HepG2 (cell line): Measurements from ENCODE around the gene BTRC. TPM values are rescaled to one million over a fixed set of nuclear protein-coding genes. Genes with fewer than 3 reads are reported as not detected.

Experiments
- AHR ChIP-seq: IDR thresholded peaks from 2 replicates; pipeline ENCODE4 v1.6.1; 2018; ENCODE audit warnings: missing genetic modification reagents, missing compliant biosample characterization
- ATM ChIP-seq: fragments of 450-650 bp; IDR thresholded peaks from 2 replicates; pipeline ENCODE4 v1.7.1; 2017; ENCODE audit warnings: mild to moderate bottlenecking, borderline replicate concordance
- CBX1 ChIP-seq: IDR thresholded peaks from one replicate; pipeline ENCODE4 v1.6.1; 2016; ENCODE audit warnings: antibody characterized with exemption, low read depth
- JARID2 ChIP-seq: sonication (generic); formaldehyde crosslinking; IDR thresholded peaks from 2 replicates; pipeline ENCODE4 v1.8.1; 2023; ENCODE audit warnings: missing genetic modification reagents, inconsistent platforms; ENCODE audit not compliant: insufficient replicate concordance
- KAT7 ChIP-seq: IDR thresholded peaks from 2 replicates; pipeline ENCODE4 v1.6.1; 2018; ENCODE audit warnings: borderline replicate concordance, missing compliant biosample characterization
- MXD4 ChIP-seq: IDR thresholded peaks from 2 replicates; pipeline ENCODE4 v1.6.1; 2016; ENCODE audit warnings: mild to moderate bottlenecking, missing biosample characterization, missing genetic modification reagents
- POLR2G ChIP-seq: fragments of 200-400 bp; formaldehyde crosslinking; IDR thresholded peaks from 2 replicates; pipeline ENCODE4 v1.6.1; 2018; ENCODE audit warnings: mild to moderate bottlenecking, low read depth, low read length, moderate library complexity
- ZNF251 ChIP-seq: sonication (generic); formaldehyde crosslinking; IDR thresholded peaks from 2 replicates; pipeline ENCODE4 v1.9.0; 2021; ENCODE audit warnings: mild to moderate bottlenecking, missing genetic modification reagents
- ZNF34 ChIP-seq: sonication (generic); formaldehyde crosslinking; IDR thresholded peaks from 2 replicates; pipeline ENCODE4 v1.4.0; 2020; ENCODE audit warnings: mild to moderate bottlenecking, missing genetic modification reagents, borderline replicate concordance
- ZNF614 ChIP-seq: IDR thresholded peaks from 2 replicates; pipeline ENCODE4 v1.6.1; 2018; ENCODE audit warnings: missing biosample characterization, missing genetic modification reagents, inconsistent platforms, borderline replicate concordance
- ZNF761 ChIP-seq: sonication (generic); formaldehyde crosslinking; conservative IDR thresholded peaks from 2 replicates; pipeline ENCODE4 v1.4.0; 2020; ENCODE audit warnings: mild to moderate bottlenecking, missing genetic modification reagents
- ZNF841 ChIP-seq: sonication (generic); formaldehyde crosslinking; IDR thresholded peaks from 2 replicates; pipeline ENCODE4 v1.8.1; 2023; ENCODE audit warnings: missing genetic modification reagents, borderline replicate concordance
- ZZZ3 ChIP-seq: sonication (generic); formaldehyde crosslinking; IDR thresholded peaks from 2 replicates; pipeline ENCODE4 v1.4.0; 2020; ENCODE audit warnings: missing genetic modification reagents, mild to moderate bottlenecking, borderline replicate concordance
- polyA plus RNA-seq, 8 experiments: library from polyadenylated mRNA; depleted of rRNA in 3 of 8; stranded (reverse) in 7 of 8; unstranded in 1 of 8; fragments of >200 nt; fragmentation: Illumina TruSeq in 4 of 8; extraction: Trizol in 4 of 8; gene quantifications; 2 replicates each; pipeline versions ENCODE4 v1.2.1 to v1.2.3, GENCODE V29; 2011 to 2016; ENCODE audit warnings: low read depth in 4 of 8, missing spikeins in 1 of 8, mixed read lengths in 1 of 8; ENCODE audit not compliant: insufficient read depth in 1 of 8
- total RNA-seq, 5 experiments: library from RNA; depleted of rRNA; stranded (reverse); fragments of >200 nt; fragmentation: Illumina TruSeq; extraction: Trizol; gene quantifications; 2 replicates each; pipeline ENCODE4 v1.2.3, GENCODE V29; 2016; ENCODE audit warnings: low read depth in 1 of 5
- TF ChIP-seq, protein P1 (sequence below): sonication (generic); formaldehyde crosslinking; IDR thresholded peaks from 2 replicates; pipeline ENCODE4 v1.4.0; 2020; ENCODE audit warnings: missing genetic modification reagents, borderline replicate concordance
- TF ChIP-seq, protein P2 (sequence below): IDR thresholded peaks from 2 replicates; pipeline ENCODE4 v1.4.0; 2020; ENCODE audit warnings: mild to moderate bottlenecking, missing genetic modification reagents
- TF ChIP-seq, protein P3 (sequence below): sonication (generic); formaldehyde crosslinking; IDR thresholded peaks from 2 replicates; pipeline ENCODE4 v1.8.0; 2022; ENCODE audit warnings: missing genetic modification reagents, low read depth, mild to moderate bottlenecking, borderline replicate concordance
- TF ChIP-seq, protein P4 (sequence below): sonication (generic); formaldehyde crosslinking; conservative IDR thresholded peaks from 2 replicates; pipeline ENCODE4 v1.4.0; 2020; ENCODE audit warnings: missing genetic modification reagents

The BTRC gene
- total and polyA plus RNA-seq, 2 of the 13 experiments (the other 11 are each of a cell fraction or from before 2014, with no cell fraction given) = 12.0 to 14.4 TPM

DNA sequence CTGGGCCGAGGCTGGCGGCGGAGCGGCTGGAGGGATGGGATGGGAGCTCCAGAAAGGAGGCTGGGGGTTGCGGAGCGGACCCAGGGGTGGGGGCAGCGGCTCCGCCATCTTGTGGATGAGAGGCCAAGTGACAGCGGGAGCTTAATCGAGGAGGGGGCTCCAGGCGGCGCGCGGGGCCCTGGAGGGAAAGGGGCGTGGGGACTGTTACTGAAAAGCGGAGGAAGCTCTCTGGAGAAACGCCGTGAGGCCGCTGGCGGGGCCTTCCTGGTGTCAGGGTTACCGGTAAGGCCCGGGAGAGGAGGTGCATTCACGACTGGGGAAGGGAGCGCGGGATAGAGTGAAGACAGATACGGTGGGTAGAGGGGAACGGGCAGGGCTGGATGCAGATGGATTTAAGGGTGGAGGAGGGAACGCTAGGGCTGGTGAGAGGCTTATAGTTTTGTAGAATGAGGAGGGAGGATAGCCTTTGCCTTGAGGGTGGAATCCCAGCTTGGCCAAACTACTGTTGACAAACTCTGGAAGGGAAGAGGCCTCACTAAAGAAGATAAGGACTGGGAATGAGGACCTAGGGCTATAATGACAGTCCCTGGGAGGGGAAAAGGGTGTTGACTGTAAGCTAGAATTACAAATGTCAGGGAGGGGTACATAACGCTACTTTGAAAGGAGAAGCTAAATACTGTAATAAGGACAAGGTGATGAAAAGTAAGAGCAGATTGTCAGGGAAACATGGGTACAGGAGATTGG is 535 bp downstream of the BTRC start (continued):
- TF ChIP-seq, protein P1, sequence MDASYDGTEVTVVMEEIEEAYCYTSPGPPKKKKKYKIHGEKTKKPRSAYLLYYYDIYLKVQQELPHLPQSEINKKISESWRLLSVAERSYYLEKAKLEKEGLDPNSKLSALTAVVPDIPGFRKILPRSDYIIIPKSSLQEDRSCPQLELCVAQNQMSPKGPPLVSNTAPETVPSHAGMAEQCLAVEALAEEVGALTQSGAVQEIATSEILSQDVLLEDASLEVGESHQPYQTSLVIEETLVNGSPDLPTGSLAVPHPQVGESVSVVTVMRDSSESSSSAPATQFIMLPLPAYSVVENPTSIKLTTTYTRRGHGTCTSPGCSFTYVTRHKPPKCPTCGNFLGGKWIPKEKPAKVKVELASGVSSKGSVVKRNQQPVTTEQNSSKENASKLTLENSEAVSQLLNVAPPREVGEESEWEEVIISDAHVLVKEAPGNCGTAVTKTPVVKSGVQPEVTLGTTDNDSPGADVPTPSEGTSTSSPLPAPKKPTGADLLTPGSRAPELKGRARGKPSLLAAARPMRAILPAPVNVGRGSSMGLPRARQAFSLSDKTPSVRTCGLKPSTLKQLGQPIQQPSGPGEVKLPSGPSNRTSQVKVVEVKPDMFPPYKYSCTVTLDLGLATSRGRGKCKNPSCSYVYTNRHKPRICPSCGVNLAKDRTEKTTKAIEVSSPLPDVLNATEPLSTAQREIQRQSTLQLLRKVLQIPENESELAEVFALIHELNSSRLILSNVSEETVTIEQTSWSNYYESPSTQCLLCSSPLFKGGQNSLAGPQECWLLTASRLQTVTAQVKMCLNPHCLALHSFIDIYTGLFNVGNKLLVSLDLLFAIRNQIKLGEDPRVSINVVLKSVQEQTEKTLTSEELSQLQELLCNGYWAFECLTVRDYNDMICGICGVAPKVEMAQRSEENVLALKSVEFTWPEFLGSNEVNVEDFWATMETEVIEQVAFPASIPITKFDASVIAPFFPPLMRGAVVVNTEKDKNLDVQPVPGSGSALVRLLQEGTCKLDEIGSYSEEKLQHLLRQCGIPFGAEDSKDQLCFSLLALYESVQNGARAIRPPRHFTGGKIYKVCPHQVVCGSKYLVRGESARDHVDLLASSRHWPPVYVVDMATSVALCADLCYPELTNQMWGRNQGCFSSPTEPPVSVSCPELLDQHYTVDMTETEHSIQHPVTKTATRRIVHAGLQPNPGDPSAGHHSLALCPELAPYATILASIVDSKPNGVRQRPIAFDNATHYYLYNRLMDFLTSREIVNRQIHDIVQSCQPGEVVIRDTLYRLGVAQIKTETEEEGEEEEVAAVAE (CRISPR knock-in tag) = no peak
- TF ChIP-seq, protein P2, sequence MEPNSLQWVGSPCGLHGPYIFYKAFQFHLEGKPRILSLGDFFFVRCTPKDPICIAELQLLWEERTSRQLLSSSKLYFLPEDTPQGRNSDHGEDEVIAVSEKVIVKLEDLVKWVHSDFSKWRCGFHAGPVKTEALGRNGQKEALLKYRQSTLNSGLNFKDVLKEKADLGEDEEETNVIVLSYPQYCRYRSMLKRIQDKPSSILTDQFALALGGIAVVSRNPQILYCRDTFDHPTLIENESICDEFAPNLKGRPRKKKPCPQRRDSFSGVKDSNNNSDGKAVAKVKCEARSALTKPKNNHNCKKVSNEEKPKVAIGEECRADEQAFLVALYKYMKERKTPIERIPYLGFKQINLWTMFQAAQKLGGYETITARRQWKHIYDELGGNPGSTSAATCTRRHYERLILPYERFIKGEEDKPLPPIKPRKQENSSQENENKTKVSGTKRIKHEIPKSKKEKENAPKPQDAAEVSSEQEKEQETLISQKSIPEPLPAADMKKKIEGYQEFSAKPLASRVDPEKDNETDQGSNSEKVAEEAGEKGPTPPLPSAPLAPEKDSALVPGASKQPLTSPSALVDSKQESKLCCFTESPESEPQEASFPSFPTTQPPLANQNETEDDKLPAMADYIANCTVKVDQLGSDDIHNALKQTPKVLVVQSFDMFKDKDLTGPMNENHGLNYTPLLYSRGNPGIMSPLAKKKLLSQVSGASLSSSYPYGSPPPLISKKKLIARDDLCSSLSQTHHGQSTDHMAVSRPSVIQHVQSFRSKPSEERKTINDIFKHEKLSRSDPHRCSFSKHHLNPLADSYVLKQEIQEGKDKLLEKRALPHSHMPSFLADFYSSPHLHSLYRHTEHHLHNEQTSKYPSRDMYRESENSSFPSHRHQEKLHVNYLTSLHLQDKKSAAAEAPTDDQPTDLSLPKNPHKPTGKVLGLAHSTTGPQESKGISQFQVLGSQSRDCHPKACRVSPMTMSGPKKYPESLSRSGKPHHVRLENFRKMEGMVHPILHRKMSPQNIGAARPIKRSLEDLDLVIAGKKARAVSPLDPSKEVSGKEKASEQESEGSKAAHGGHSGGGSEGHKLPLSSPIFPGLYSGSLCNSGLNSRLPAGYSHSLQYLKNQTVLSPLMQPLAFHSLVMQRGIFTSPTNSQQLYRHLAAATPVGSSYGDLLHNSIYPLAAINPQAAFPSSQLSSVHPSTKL (CRISPR knock-in tag) = no peak
- TF ChIP-seq ZNF614 (CRISPR knock-in tag) = no peak
- no peak for TF ChIP-seq ZNF841
- TF ChIP-seq ZZZ3 (CRISPR knock-in tag) = no peak
- no peak for TF ChIP-seq CBX1
- no peak for TF ChIP-seq ATM
- no peak for TF ChIP-seq ZNF761 (CRISPR knock-in tag)
- no peak; the same call in 1 of the 2 replicates for TF ChIP-seq POLR2G
- TF ChIP-seq ZNF34 (CRISPR knock-in tag) = no peak
- TF ChIP-seq JARID2 (CRISPR knock-in tag) = no peak
- no peak for TF ChIP-seq AHR (CRISPR knock-in tag)
- TF ChIP-seq KAT7 (CRISPR knock-in tag) = no peak
- no peak for TF ChIP-seq ZNF251 (CRISPR knock-in tag)
- no peak for TF ChIP-seq MXD4 (CRISPR knock-in tag)
- TF ChIP-seq, protein P3, sequence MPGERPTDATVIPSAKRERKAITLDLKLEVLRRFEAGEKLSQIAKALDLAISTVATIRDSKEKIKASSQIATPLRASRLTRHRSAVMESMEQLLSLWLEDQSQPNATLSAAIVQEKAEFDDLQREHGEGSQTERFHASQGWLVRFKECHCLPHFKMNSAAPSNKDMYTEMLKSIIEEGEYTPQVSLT (CRISPR knock-in tag) = no peak
- TF ChIP-seq, protein P4, sequence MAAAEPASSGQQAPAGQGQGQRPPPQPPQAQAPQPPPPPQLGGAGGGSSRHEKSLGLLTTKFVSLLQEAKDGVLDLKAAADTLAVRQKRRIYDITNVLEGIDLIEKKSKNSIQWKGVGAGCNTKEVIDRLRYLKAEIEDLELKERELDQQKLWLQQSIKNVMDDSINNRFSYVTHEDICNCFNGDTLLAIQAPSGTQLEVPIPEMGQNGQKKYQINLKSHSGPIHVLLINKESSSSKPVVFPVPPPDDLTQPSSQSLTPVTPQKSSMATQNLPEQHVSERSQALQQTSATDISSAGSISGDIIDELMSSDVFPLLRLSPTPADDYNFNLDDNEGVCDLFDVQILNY = no peak
